GM23338 (cell line): Measurements from ENCODE around the gene GIMAP6. TPM values are rescaled to one million over a fixed set of nuclear protein-coding genes. Genes with fewer than 3 reads are reported as not detected.

Experiments
- ATAC-seq: fragments of 200-7000 bp; cut with Tn5 transposase; 3 replicates; pipeline ENCODE4 v1.9.1; 2020
- DNase-seq: peaks from one replicate; pipeline ENCODE4 v3.0.0-alpha.2; 2015; ENCODE audit warnings: low spot score
- H2AFZ ChIP-seq: fragments of 200-600 bp; sonication (generic); 2 replicates; pipeline ENCODE4 v1.8.0; 2016; ENCODE audit warnings: antibody characterized with exemption, mild to moderate bottlenecking, moderate library complexity
- H3F3A ChIP-seq: fragments of 200-600 bp; sonication (generic); replicated peaks from 2 replicates; pipeline ENCODE4 v1.8.0; 2017; ENCODE audit warnings: antibody characterized with exemption, mixed run types, low read depth
- H3K27ac ChIP-seq: fragments of 200-600 bp; sonication (generic); 2 replicates; pipeline ENCODE4 v1.6.1; 2016; ENCODE audit warnings: low read depth
- H3K27me3 ChIP-seq: fragments of 200-600 bp; sonication (generic); 2 replicates; pipeline ENCODE4 v1.8.0; 2016; ENCODE audit warnings: mild to moderate bottlenecking, mixed run types, moderate library complexity; ENCODE audit not compliant: insufficient read depth
- H3K36me3 ChIP-seq: fragments of 200-600 bp; sonication (generic); 2 replicates; pipeline ENCODE4 v1.8.0; 2016; ENCODE audit warnings: mild to moderate bottlenecking; ENCODE audit not compliant: insufficient read depth
- H3K4me1 ChIP-seq: fragments of 200-600 bp; sonication (generic); 2 replicates; pipeline ENCODE4 v1.8.0; 2016; ENCODE audit warnings: mild to moderate bottlenecking, moderate library complexity; ENCODE audit not compliant: insufficient read depth
- H3K4me2 ChIP-seq: fragments of 200-600 bp; sonication (generic); 2 replicates; pipeline ENCODE4 v1.7.1; 2017; ENCODE audit warnings: mixed run types
- H3K4me3 ChIP-seq: fragments of 200-600 bp; sonication (generic); 2 replicates; pipeline ENCODE4 v1.6.1; 2016; ENCODE audit warnings: mixed run types
- H3K79me2 ChIP-seq: fragments of 200-600 bp; sonication (generic); replicated peaks from 2 replicates; pipeline ENCODE4 v1.8.0; 2017; ENCODE audit warnings: mild to moderate bottlenecking; ENCODE audit not compliant: insufficient read depth
- H3K9me2 ChIP-seq: fragments of 200-600 bp; sonication (generic); 2 replicates; pipeline ENCODE4 v1.8.0; 2017; ENCODE audit not compliant: insufficient read depth
- H4K20me1 ChIP-seq: fragments of 200-600 bp; sonication (generic); replicated peaks from 2 replicates; pipeline ENCODE4 v1.8.0; 2017; ENCODE audit warnings: mild to moderate bottlenecking; ENCODE audit not compliant: insufficient read depth
- H3K27ac Mint-ChIP-seq: 2 replicates; pipeline ENCODE4 v1.8.0; 2020; ENCODE audit warnings: inconsistent platforms, mild to moderate bottlenecking, moderate library complexity, mixed read lengths
- H3K27me3 Mint-ChIP-seq: 3 replicates; pipeline ENCODE4 v1.8.0; 2022; ENCODE audit warnings: low read depth, mild to moderate bottlenecking, moderate library complexity, mixed read lengths, inconsistent platforms; ENCODE audit not compliant: insufficient read depth, poor library complexity
- H3K36me3 Mint-ChIP-seq: 3 replicates; pipeline ENCODE4 v1.8.0; 2021; ENCODE audit warnings: low read depth, mild to moderate bottlenecking, inconsistent platforms, moderate library complexity, mixed read lengths
- H3K4me1 Mint-ChIP-seq: 3 replicates; pipeline ENCODE4 v1.8.0; 2020; ENCODE audit warnings: mild to moderate bottlenecking, inconsistent platforms, mixed read lengths
- H3K4me3 Mint-ChIP-seq: 3 replicates; pipeline ENCODE4 v1.8.0; 2021; ENCODE audit warnings: moderate library complexity, mild to moderate bottlenecking, inconsistent platforms, mixed read lengths
- H3K9me3 Mint-ChIP-seq: 3 replicates; pipeline ENCODE4 v1.8.0; 2020; ENCODE audit warnings: moderate library complexity, mild to moderate bottlenecking, inconsistent platforms, mixed read lengths
- NANOG ChIP-seq: IDR thresholded peaks from 2 replicates; pipeline ENCODE4 v1.6.1; 2016; ENCODE audit warnings: antibody characterized with exemption, borderline replicate concordance
- STAT1 ChIP-seq: IDR thresholded peaks from one replicate; pipeline ENCODE4 v1.6.1; 2016; ENCODE audit warnings: antibody characterized with exemption; ENCODE audit not compliant: unreplicated experiment
- ZNF462 ChIP-seq: fragments of 250-450 bp; sonication (Bioruptor Pico); IDR thresholded peaks from 2 replicates; pipeline ENCODE4 v1.5.0; 2020; ENCODE audit warnings: mild to moderate bottlenecking, moderate library complexity
- polyA plus RNA-seq: library from polyadenylated mRNA; unstranded; fragments of >200 nt; fragmentation: Nextera tagmentation; extraction: Ambion mirVana; gene quantifications from 2 replicates; pipeline ENCODE4 v1.2.1, GENCODE V29; 2016
- total RNA-seq: library from RNA; depleted of rRNA; stranded (reverse); fragments of >200 nt; shearing (Covaris generic); gene quantifications from 2 replicates; pipeline ENCODE4 v1.2.3, GENCODE V29; 2014

The GIMAP6 gene
- total and polyA plus RNA-seq, 2 experiments from 2014 or later = not detected

GRCh38 chr7:150654692-150655091, 22.5 kb upstream of the GIMAP6 start:
- ATAC-seq (peak; percentile 26; the same call in 1 of the 3 replicates), DNase-seq (peak; percentile 15)
- Histone ChIP-seq H3K27ac (no peak overlapping the region), H3F3A (no peaks in the 10 kb centered on the region), H3K79me2 (no peaks in the 10 kb centered on the region), H3K9me2 (peaks cover 8% of the 10 kb centered on the region; the same call in 1 of the 2 replicates), H3K36me3 (no peaks in the 10 kb centered on the region), H3K4me2 (no peak overlapping the region), H4K20me1 (no peaks in the 10 kb centered on the region), H2AFZ (no peak overlapping the region), H3K27me3 (no peaks in the 10 kb centered on the region), H3K4me3 (no peak overlapping the region), H3K4me1 (no peaks in the 10 kb centered on the region)
- Mint-ChIP-seq H3K27me3 (peaks cover 6% of the 10 kb centered on the region), H3K4me1 (peaks cover 7% of the 10 kb centered on the region), H3K36me3 (peaks cover 7% of the 10 kb centered on the region; the same call in 2 of the 3 replicates), H3K9me3 (peaks cover 29% of the 10 kb centered on the region), H3K27ac (no peak overlapping the region), H3K4me3 (no peak overlapping the region)
- TF ChIP-seq NANOG (no peak), ZNF462 (CRISPR knock-in tag) (no peak)

- H3K4me3 ChIP-seq = no peak overlapping the region
- H3K27me3 Mint-ChIP-seq = peaks cover 3% of the 10 kb centered on the region
- TF ChIP-seq STAT1 (no peak), ZNF462 (CRISPR knock-in tag) (no peak), NANOG (no peak)
Observed at GRCh38 chr7:150649080-150649385, 16.8 kb upstream of the GIMAP6 start.

More at GRCh38 chr7:150649080-150649385, 16.8 kb upstream of the GIMAP6 start:
- no peaks in the 10 kb centered on the region for H3K4me1 ChIP-seq
- H3K79me2 ChIP-seq = no peaks in the 10 kb centered on the region
- H3K27ac ChIP-seq = no peak overlapping the region
- Mint-ChIP-seq H3K4me3 (no peak overlapping the region), H3K9me3 (peaks cover 8% of the 10 kb centered on the region), H3K27ac (no peak overlapping the region), H3K4me1 (no peaks in the 10 kb centered on the region), H3K36me3 (no peaks in the 10 kb centered on the region)
- H3K36me3 ChIP-seq = no peaks in the 10 kb centered on the region
- H2AFZ ChIP-seq = no peak overlapping the region
- no peaks in the 10 kb centered on the region for H3K27me3 ChIP-seq
- H3K9me2 ChIP-seq = 0 out of 2 replicates have a peak, but pooled peaks cover 5% of the 10 kb centered on the region
- ATAC-seq = no peak
- DNase-seq = no peak
- H3F3A ChIP-seq = no peaks in the 10 kb centered on the region
- H3K4me2 ChIP-seq = no peak overlapping the region
- H4K20me1 ChIP-seq = no peaks in the 10 kb centered on the region
